ENCODE data around the gene LRRC3. TPM values are rescaled to one million over a fixed set of nuclear protein-coding genes. Genes with fewer than 3 reads are reported as not detected.

Gene LRRC3
- total and polyA plus RNA-seq, 2 of the 4 experiments (the other 2 are of a cell fraction), result under 0.01 to 0.38 TPM

- Histone ChIP-seq H3K4me1 (ENCODE audit: control insufficient read depth, insufficient read depth, low read length) (no peaks in the 10 kb centered on the region), H3K9me3 (ENCODE audit: control insufficient read depth, insufficient read depth, low read length) (peaks cover 27% of the 10 kb centered on the region), H3K4me2 (ENCODE audit: low read depth, low read length) (no peak overlapping the region), H3K9me1 (ENCODE audit: insufficient read depth, low read length) (no peaks in the 10 kb centered on the region), H2BK5ac (ENCODE audit: low read depth, low read length, poor library complexity, severe bottlenecking) (no peak overlapping the region), H2AK9ac (replicated peaks; ENCODE audit: low read depth, low read length, poor library complexity) (no peak overlapping the region), H3K56ac (ENCODE audit: extremely low read depth, insufficient read depth, low read length) (no peak overlapping the region), H2BK15ac (ENCODE audit: low read depth, low read length) (no peak overlapping the region), H2AFZ (replicated peaks; ENCODE audit: low read length, poor library complexity) (no peak overlapping the region), H4K5ac (ENCODE audit: low read depth, low read length) (no peak overlapping the region), H3K4me3 (ENCODE audit: insufficient read depth, low read depth, low read length) (no peak overlapping the region), H3K23ac (ENCODE audit: low read depth, low read length) (no peak overlapping the region), H2BK20ac (ENCODE audit: low read depth, low read length) (no peak overlapping the region), H3K27me3 (ENCODE audit: control insufficient read depth, insufficient read depth, low read length) (no peaks in the 10 kb centered on the region), H3K18ac (ENCODE audit: low read depth, low read length) (no peak overlapping the region), H4K91ac (ENCODE audit: insufficient read depth, low read depth, low read length) (no peak overlapping the region), H3K27ac (ENCODE audit: insufficient read depth, low read length) (no peak overlapping the region), H4K8ac (ENCODE audit: low read depth in 2 of 2, low read length in 2 of 2) (no peak overlapping the region), H3K4ac (ENCODE audit: low read depth, low read length) (no peak overlapping the region), H2BK120ac (ENCODE audit: low read depth, low read length) (no peak overlapping the region), H4K20me1 (ENCODE audit: insufficient read depth, low read length) (no peaks in the 10 kb centered on the region), H2AK5ac (ENCODE audit: low read depth, low read length) (no peak overlapping the region), H3K36me3 (ENCODE audit: control insufficient read depth, insufficient read depth, low read length) (no peaks in the 10 kb centered on the region), H3K14ac (replicated peaks; ENCODE audit: low read depth, low read length) (no peak overlapping the region), H3K9ac (ENCODE audit: low read depth, low read length) (no peak overlapping the region), H3K79me1 (ENCODE audit: low read depth in 1 of 2, low read length in 2 of 2) (no peaks in the 10 kb centered on the region)
- ChIA-PET POLR2A (ENCODE audit: unreplicated experiment) (no interaction called here), CTCF (no interaction called here)
- DNase-seq, result no peak
- in situ Hi-C loops (cut with MboI; ENCODE audit: low sequenced_read_pairs), result no loop called here
- intact Hi-C loops (cut with micrococcal nuclease), result no loop called here
- no TSS peak for BruUV-seq (replicated peaks)
- dilution Hi-C loops (cut with HindIII; ENCODE audit: low sequenced_read_pairs, unreplicated experiment), result no loop called here
- TF ChIP-seq MXI1 (IDR thresholded peaks at IDR 0.05; ENCODE audit: borderline replicate concordance, low read depth, low read length) (no peak), SMC3 (IDR thresholded peaks at IDR 0.05; ENCODE audit: low read depth, low read length) (no peak), CTCF (conservative IDR thresholded peaks at IDR 0.05; ENCODE audit: low read depth, low read length) (no peak), CEBPB (IDR thresholded peaks at IDR 0.05; ENCODE audit: low read depth, low read length) (no peak)
- WGBS, 2 experiments (ENCODE audit: extremely low coverage in 2 of 2, insufficient read length in 1 of 2), result 72% methylated on average over 5 of the region's 17 CpGs; no CpG with 5 or more reads in 1 of the 2 experiments
- no peak for ATAC-seq (ENCODE audit: low read depth)
Observed at GRCh38 chr21:44423941-44424607, 31.2 kb upstream of the LRRC3 start.

Measured in IMR-90 (cell line).